ENCODE results near the gene RNF225.
"Not testable (repeated sequence)": the region's sequence is repeated elsewhere in the genome, so short reads cannot be mapped to it uniquely, and the experiment has no call there.

The RNF225 gene

DNA sequence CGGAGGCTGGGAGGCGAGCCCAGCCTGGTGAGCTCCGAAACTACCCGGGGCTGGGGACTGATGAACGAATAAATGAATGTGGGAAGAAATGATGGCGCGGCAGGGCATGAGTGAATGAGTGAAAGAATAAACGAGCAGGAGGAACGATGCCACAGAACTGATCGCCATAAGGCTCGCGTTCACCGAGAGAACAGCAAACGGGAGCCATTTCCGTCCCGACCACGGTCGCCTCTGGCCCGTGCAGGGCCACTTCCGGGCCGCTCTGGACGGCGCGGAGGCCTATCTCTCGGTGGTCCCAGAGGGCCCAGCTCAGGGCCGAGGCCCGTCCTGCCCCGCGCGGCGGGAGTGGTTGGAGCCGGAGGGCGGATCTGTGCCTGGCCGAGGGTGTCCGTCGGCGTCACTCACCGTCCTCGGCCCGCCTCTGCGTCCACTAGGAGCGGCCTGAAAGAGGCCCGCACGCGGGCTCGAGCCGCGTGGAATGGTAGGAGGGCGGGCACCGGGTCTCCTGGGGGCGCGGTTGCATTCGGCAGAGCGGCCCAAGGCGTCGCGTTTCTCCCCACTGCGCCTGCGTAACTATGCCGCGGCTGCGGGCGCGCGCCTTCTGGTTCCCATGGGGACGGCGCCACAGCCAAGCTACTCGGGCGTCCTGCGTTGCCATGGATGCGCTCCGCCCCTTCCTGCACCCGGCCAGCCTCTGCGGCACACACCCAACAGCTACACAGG, 33.0 kb upstream of the RNF225 start, which contains the start of gene ZNF497:
Gene ZNF497, minus strand, starts transcription at position 480 of the 723 bp plus-strand sequence. CDS start 5,116 bp downstream, outside the sequence.
- peak; percentile 95 to 96 for DNase-seq (ENCODE audit: low read depth in 2 of 2)

DNA sequence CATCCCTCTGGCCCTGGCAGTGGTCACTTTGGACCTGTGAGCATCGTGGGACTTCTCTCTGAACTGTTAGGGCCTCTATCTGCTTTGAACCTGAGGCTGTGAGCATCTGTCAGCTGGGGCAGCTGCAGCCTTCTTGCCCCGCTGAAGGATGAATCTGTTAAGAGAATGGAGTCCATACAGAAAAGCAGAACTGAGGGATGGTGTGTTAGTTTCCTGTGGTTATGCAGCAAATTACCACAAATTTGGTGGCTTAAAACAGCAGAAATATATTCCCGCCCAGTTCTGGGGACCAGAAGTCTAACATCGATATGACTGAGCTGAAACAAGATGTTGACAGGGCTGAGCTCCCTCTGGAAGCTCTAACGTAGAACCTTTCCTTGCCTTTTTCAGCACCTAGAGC, 31.3 kb upstream of the RNF225 start:
- DNase-seq (ENCODE audit: low read depth in 2 of 2), result no peak

DNA sequence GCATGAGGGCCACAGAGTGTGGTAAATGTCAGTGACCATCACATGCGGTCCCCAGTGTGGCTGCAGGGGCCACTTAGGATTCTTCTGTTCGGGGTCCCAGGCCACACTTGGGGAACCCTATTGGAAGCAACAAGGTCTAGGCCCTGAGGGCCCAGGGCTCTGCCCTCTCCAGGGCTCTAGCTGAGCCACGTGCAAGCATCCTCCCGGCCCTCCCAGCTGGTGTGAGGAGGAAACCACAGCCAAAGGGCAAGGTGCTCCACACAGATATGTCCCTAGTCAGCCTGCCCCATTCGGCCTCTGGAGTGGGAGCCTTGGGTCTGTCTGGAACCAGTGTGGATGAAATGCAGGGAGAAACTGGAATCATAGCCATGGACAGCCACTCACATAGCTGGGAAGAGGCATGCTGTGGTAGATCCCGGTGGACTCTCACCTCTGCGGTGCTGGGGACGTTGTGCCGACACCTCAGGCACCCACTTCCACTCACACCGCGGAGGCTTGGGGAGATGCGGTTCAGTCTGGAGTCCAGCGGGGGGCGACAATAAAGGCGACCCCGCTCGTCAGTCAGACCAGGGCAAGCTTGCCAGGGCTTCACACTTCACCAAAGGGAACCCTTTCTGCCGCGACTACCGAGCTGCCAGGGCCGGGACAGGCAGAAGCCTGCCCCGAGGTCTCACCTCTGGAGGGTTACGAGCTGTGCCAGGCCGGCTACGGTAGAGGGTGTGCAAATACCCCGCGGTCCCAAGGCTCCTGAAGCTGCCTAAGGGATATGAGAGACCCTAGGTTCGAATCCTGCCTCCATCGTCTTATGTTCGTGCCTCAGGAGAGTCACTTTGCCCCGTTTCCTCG, 28.6 kb upstream of the RNF225 start:
- no peak for DNase-seq (ENCODE audit: low read depth in 2 of 2)

DNA sequence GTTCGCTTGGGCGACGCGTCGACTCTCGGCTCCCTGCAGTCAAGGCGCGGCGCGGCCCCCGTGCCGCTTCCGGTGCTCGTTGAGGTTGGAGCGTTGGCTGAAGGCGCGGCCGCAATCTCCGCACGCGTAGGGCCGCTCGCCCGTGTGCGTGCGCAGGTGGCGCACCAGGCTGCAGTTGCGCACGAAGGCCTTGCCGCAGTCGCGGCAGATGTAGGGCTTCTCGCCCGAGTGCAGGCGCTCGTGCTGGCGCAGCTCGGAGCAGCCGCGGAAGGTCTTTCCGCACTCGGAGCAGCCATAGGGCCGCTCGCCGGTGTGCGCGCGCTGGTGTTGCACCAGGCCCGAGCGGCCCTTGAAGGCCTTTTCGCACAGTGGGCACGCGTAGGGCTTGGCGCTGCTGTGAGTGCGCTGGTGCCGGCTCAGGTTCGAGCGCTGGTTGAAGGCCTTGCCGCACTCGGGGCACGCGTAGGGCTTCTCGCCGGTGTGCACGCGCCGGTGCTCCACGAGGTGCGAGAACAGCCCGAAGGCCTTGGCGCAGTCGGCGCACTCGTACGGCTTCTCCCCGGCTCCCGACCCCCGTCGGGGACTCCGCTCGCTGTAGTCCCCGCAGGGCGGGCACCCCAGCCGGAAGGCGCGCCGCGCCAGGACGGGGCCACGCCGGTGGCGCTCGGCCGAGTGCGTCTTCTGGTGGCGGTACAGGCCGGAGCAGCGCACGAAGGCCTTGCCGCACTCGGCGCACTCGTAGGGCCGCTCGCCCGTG, 27.6 kb upstream of the RNF225 start:
- DNase-seq (ENCODE audit: low read depth in 2 of 2), result no peak

DNA sequence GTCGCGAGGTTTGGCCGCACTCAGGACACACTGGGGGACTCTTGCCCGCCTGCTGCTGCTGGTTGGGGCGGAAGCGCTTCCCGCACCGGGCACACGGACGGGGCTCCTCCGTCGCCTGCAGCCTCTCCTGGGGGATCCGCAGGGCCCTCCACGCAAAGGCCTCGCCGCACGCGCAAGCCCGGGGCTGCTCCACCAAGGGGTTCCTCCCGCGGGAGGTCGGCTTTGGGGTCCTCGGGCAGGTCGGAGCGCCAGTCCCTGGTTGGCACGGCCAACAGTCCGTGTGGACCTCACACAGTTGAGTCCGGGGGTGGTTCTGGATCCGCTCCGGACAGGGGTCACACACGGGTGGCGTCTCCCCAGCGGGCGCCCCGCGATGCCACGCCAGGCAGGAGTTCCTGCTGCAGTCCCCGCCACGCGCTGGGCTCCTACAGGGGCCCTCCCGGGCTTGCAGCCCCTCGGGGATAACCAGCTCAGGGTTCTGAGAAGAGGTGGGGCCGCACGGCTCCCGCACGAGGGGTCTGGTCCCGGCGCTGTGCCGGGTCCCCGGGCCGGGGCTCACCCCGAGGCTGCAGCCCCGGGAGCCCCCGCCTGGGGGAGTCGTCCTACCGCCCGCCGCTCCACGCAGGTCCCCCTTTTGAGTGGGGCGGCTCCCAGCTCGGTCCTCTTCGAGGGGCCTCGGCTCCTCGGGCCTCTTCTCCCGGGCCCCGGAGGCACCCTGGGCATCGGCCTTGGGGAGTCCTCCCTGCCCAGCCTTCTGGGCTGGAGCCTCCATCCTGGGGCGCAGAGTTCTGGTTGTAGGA, 26.7 kb upstream of the RNF225 start:
- DNase-seq (ENCODE audit: low read depth in 2 of 2), result no peak

- no peak for DNase-seq (ENCODE audit: low read depth in 2 of 2)
Measured at GRCh38 chr19:58372311-58373133, 22.9 kb upstream of the RNF225 start.

DNA sequence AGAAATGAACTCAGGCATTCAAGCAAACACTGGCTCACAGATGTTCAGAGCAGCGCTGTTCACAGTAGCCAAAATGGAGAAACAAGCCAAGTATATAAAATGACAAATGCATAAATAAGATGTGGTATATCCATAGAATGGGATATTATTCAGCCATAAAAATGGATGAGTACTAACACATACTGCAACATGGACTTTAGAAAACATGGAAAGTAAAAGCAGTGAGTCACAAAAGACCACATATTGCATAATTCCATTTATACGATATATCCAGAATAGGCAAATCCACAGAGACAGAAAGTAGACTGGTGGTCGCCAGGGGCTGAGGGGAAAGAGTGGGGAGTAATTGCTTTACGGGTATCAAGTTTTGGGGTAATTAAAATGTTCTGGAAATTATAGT, 21.3 kb upstream of the RNF225 start:
- no peak for DNase-seq (ENCODE audit: low read depth in 2 of 2)

DNA sequence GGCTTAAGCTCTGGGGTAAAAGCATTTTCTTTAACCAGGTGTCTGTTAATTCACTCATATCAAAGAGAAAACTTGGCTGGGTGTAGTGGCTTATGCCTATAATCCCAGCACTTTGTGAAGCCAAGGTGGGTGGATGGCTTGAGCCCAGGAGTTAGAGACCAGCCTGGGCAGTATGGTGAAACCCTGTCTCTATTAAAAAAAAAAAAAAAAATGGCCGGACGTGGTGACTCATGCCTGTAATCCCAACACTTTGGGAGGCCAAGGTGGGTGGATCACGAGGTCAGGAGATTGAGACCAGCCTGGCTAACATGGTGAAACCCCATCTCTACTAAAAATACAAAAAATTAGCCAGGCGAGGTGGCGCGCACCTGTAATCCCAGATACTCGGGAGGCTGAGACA, 18.7 kb upstream of the RNF225 start:
- DNase-seq (ENCODE audit: low read depth in 2 of 2), result not testable (repeated sequence)

DNA sequence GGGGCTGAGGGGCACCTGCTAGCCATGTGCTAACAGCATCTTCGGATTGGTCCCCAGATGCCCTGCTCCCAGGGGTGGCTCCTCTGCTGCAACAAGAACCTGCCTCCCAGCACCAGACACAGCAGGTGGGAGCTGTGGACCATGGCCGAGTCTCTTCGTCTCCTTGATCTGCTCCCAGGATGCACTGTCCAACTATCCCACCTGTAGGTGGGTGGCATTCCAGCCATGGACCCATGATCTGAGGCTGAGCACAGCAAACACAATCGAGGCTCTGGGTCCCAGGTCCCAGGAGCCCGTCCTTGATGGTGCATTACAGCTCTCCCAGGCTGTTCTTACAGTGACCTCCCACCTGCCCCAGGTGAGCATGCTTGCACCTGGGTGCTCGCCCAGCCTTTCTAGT, 16.2 kb upstream of the RNF225 start:
- no peak for DNase-seq (ENCODE audit: low read depth in 2 of 2)

DNA sequence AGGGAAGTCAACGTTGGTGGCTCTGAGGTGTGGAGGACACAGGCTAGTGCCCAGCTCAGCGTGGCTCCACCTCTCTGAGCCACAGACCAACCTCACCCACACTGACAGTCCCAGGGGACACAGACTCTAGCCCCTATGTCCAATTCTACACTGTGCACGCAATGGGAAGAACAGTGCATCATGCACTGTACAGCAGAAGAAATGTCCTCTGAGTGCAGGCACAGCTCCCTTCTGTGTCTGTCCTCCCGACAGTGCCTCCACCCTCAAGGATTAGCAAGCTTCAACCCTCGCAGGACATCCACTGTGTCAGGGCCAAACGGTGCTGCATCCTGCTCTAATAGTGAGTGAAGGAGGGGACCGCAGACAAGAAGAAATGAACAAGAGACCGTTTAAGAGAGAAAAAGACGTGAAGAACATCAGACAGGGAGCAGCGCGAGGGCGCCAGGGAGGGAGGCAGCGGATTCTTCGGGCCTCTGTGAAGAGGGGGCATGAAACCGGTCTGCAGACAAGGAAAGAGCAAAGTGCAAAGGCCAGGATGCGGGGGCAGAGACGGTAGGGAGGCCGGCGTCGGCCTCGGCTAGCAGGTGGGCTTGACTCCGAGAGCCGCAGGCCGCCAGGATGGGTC, 15.3 kb upstream of the RNF225 start:
- DNase-seq (ENCODE audit: low read depth in 2 of 2), result no peak

DNA sequence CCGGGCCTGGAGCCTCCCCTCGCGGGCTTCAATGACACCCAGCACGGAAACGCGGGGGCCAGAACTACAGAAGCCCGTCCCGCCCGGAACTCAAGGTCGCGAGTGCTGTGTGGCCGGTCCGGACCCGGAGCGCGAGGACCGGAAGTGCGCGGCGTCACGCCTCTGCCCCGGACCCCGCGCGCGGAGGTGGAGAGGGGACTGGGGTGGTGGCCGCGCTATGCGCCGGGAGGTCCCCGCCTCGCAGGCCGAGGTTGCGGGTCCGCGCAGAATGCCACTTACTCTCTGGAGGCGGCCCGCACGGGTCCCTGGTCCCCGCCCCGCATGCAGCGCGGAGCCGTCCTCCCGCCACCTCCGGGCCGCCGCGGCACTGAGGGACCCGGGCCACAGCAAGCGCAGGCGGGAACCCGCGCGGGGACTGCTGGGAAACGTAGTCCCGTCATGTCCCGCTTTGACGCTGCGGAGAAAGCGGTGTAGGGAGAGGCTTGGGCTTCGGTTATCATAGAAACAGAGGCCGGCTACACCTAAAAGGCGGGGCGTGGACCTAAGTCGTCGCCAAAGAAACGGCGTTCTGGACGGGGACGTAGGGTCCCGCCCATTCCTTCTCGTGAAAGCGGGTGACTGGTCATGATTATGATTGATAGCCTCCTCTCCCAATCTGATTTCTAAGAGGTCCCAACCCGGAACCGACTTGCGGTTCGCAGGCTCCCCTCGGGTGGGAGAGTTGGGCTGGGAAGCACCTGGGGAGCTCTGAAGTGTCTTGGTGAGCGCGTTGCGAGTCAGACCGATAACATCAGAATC, 14.6 kb upstream of the RNF225 start, which contains the start of gene ZNF837:
Gene ZNF837, minus strand, starts transcription at position 369 of the 798 bp plus-strand sequence. CDS start 11,698 bp downstream, outside the sequence.
- DNase-seq (ENCODE audit: low read depth in 2 of 2), result peak; percentile 92

DNA sequence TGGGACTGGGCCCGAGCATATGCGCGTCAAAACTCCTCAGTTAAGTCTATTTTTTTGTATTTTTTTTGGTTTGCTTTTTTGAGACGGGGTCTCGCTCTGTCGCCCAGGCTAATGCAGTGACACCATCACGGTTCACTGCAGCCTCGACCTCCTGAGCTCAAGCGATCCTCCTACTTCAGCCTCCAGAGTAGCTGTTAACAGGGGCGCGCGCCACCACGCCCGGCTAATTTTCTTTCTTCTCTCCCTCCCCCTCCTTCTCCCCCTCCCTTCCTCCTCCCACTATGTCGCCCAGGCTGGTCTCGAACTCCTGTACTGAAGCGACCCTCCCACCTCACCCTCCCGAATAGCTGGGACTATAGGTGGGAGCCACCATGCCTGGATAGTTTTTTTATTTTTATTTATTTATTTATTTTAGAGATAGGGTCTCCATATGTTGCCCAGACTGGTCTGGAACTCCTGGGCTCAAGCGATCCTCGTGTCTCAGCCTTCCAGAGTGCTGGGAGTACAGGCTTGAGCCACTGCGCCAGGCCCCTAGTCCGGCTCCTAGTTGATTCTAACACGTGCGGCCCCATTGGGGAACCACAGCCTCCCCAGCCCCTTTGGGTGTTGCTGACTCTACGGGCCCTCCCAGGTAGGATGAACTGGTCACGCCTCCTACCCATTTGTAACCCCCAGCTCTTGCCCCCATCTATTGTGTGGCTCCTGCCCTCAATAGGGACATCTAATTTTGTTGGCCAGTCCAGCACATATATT, 13.8 kb upstream of the RNF225 start:
- no peak for DNase-seq (ENCODE audit: low read depth in 2 of 2)

DNA sequence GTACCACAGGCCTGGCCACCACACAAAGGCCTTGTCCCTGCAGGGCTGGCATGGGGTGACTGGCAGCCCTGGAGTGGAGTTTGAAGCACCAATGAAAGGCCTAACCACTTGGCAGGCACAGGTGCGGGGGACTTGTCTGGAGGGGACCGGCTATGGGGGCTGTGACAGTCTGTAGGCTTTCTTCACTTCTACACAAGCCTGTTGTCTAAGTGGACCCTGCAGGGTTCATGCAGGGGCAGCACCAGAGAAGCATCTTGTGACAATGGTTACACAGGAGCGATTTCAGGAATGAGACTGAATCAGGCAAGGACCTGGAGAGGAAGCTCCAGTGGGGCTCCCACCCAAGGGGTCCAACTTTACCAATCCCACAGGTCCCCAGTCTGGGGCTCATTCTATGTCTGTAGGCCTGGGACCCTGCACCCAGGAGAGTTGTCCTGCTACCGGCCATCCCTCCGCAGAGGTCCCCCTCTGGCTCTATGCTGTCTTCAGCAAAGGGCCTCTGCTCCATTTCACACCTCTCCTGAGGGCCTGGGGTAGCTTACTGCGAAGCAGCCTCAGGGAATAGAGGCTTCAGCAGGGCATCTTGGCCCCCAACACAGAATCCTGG, 12.4 kb upstream of the RNF225 start:
- DNase-seq (ENCODE audit: low read depth in 2 of 2), result no peak

GRCh38 chr19:58385313-58385890, 10.1 kb upstream of the RNF225 start:
- DNase-seq (ENCODE audit: low read depth in 2 of 2), result no peak

- peak in 1 of 2 donors; percentile 42 for DNase-seq (ENCODE audit: low read depth in 2 of 2)
Measured at GRCh38 chr19:58385891-58386575, 9.4 kb upstream of the RNF225 start.

DNA sequence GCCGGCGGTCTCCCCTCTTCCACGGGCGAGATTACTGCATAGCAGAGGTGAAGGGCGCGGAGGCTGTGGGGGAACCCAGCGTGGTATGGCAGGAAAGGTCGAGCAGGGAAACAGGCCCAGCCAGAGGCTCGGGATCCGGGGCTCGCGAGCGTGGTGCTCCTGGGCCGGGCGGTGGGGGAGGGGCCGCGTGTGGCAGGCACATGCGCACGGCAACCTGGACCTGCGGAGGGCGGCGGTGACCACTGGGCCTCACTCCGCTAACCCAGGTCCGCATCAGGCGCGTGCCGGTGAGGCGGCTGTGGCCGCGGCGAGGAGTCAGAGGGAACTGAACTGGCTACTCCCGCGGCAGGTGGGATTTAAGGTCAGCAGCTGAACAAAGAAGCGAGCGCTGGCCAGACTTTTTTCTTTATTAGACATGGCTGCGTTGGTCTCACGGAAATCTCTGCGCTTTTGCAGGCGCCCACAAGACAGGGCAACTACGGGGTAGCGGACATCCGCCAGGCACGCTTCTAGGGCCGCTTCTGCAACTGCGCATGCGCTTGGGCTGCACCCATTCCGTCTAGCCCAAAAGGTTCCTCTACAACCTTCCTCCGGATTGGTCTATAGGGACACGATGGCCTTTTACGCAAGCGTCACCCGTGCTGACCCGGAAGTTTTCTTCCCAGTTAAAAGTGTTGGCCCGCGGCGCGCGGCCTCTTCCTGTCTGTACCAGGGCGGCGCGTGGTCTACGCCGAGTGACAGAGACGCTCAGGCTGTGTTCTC, 8.7 kb upstream of the RNF225 start, which contains the start of gene RPS5:
Gene RPS5, plus strand, starts transcription at position 694 of the 762 bp plus-strand sequence. CDS start 869 bp downstream, outside the sequence.
- DNase-seq (ENCODE audit: low read depth in 2 of 2), result peak; percentile 89 to 96
